DND-41 (cell line): ENCODE measurements around the gene OCA2.

Source experiments
- EZH2 ChIP-seq: IDR thresholded peaks from 3 replicates; pipeline ENCODE4 v1.6.1; 2012; ENCODE audit warnings: borderline replicate concordance, low read depth, mild to moderate bottlenecking, moderate library complexity, low read length, inconsistent platforms; ENCODE audit not compliant: severe bottlenecking
- TF ChIP-seq, protein P1 (sequence below): IDR thresholded peaks from 2 replicates; pipeline ENCODE4 v1.5.1; 2012; ENCODE audit warnings: borderline replicate concordance, low read length, moderate library complexity, mild to moderate bottlenecking; ENCODE audit not compliant: poor library complexity, severe bottlenecking; ENCODE audit errors: extremely low read depth

- TF ChIP-seq, protein P1, sequence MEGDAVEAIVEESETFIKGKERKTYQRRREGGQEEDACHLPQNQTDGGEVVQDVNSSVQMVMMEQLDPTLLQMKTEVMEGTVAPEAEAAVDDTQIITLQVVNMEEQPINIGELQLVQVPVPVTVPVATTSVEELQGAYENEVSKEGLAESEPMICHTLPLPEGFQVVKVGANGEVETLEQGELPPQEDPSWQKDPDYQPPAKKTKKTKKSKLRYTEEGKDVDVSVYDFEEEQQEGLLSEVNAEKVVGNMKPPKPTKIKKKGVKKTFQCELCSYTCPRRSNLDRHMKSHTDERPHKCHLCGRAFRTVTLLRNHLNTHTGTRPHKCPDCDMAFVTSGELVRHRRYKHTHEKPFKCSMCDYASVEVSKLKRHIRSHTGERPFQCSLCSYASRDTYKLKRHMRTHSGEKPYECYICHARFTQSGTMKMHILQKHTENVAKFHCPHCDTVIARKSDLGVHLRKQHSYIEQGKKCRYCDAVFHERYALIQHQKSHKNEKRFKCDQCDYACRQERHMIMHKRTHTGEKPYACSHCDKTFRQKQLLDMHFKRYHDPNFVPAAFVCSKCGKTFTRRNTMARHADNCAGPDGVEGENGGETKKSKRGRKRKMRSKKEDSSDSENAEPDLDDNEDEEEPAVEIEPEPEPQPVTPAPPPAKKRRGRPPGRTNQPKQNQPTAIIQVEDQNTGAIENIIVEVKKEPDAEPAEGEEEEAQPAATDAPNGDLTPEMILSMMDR = no peak
- TF ChIP-seq EZH2 = no peak
These were observed 84.4 kb downstream of the OCA2 start for GRCh38 chr15:28014623-28015200.
